HG02981 (cell line): ENCODE results near the gene SYNM.

Experiments
- ATAC-seq: cut with Tn5 transposase; IDR thresholded peaks from one replicate; pipeline ENCODE4 v1.9.1; 2021; ENCODE audit warnings: mild to moderate bottlenecking, moderate library complexity; ENCODE audit not compliant: unreplicated experiment

Gene SYNM

GRCh38 chr15:99165020-99165790 is 60.3 kb downstream of the SYNM start:
- ATAC-seq = no peak

- no peak for ATAC-seq
Observed at GRCh38 chr15:99165956-99166689, 61.2 kb downstream of the SYNM start.

- ATAC-seq = peak; percentile 19
Observed at GRCh38 chr15:99167201-99167600, 62.3 kb downstream of the SYNM start.

GRCh38 chr15:99167640-99168039 is 62.8 kb downstream of the SYNM start:
- peak; percentile 47 for ATAC-seq

- no peak for ATAC-seq
Observed at GRCh38 chr15:99168601-99169580, 64.0 kb downstream of the SYNM start.

GRCh38 chr15:99169769-99170311 is 65.0 kb downstream of the SYNM start:
- ATAC-seq = no peak

- no peak for ATAC-seq
Observed at GRCh38 chr15:99170476-99171065, 65.7 kb downstream of the SYNM start.

- ATAC-seq = no peak
Observed at GRCh38 chr15:99172171-99172570, 67.3 kb downstream of the SYNM start.

- ATAC-seq = no peak
Observed at GRCh38 chr15:99172989-99173388, 68.1 kb downstream of the SYNM start.

GRCh38 chr15:99174567-99175395 is 69.9 kb downstream of the SYNM start:
- ATAC-seq = no peak

- ATAC-seq = no peak
Observed at GRCh38 chr15:99176757-99177156, 71.9 kb downstream of the SYNM start.

GRCh38 chr15:99177679-99178078 is 72.8 kb downstream of the SYNM start:
- no peak for ATAC-seq

GRCh38 chr15:99180086-99180963 is 75.4 kb downstream of the SYNM start:
- no peak for ATAC-seq

- no peak for ATAC-seq
Observed at GRCh38 chr15:99180964-99181306, 76.1 kb downstream of the SYNM start.

- no peak for ATAC-seq
Observed at GRCh38 chr15:99181545-99181971, 76.7 kb downstream of the SYNM start.

- no peak for ATAC-seq
Observed at GRCh38 chr15:99182791-99183190, 77.9 kb downstream of the SYNM start.
